CD4-positive, alpha-beta T cell (primary cell): Measurements from ENCODE around the gene KLHL40. TPM values are rescaled to one million over a fixed set of nuclear protein-coding genes. Genes with fewer than 3 reads are reported as not detected.

Experiments
- ATAC-seq: fragments of 200-7000 bp; cut with Tn5 transposase; one replicate; pipeline ENCODE4 v1.10.0; 2022; ENCODE audit warnings: mild to moderate bottlenecking; ENCODE audit not compliant: poor library complexity
- CTCF ChIA-PET: fragments of 350-600 bp; sonication (Branson Sonifier 250); formaldehyde crosslinking; loops from one replicate; lab custom pipeline; 2021; ENCODE audit warnings: antibody characterized with exemption, inconsistent platforms; lab: Charles Lee
- POLR2A ChIA-PET: fragments of 350-600 bp; sonication (Branson Sonifier 250); formaldehyde crosslinking; loops from one replicate; lab custom pipeline; 2021; ENCODE audit warnings: antibody characterized with exemption, inconsistent platforms; lab: Charles Lee
- DNase-seq, 14 experiments: peaks; one replicate each; pipeline ENCODE4 v3.0.0-alpha.2; 2013 to 2020; ENCODE audit warnings: mixed read lengths in 2 of 14
- H3K27ac ChIP-seq, 2 donors: one replicate each; pipeline versions ENCODE4 v1.5.1 to v1.7.0; 2013; ENCODE audit warnings: low read length in 2 of 2, low read depth in 1 of 2, mild to moderate bottlenecking in 1 of 2
- H3K27me3 ChIP-seq, 2 experiments: 1 replicate in 1 of 2; 2 replicates in 1 of 2; pipeline versions ENCODE4 v1.6.1 to v1.7.0; 2013; ENCODE audit warnings: low read length in 2 of 2, control low read depth in 1 of 2, mild to moderate bottlenecking in 1 of 2, moderate library complexity in 1 of 2; ENCODE audit not compliant: insufficient read depth in 2 of 2, control insufficient read depth in 1 of 2
- H3K36me3 ChIP-seq: one replicate; pipeline ENCODE4 v1.6.1; 2013; ENCODE audit warnings: low read length, control low read depth; ENCODE audit not compliant: insufficient read depth
- H3K4me1 ChIP-seq: one replicate; pipeline ENCODE4 v1.6.1; 2013; ENCODE audit warnings: low read length, control low read depth; ENCODE audit not compliant: insufficient read depth
- H3K4me3 ChIP-seq: one replicate; pipeline ENCODE4 v1.5.1; 2013; ENCODE audit warnings: mild to moderate bottlenecking, low read length, moderate library complexity
- H3K9me3 ChIP-seq, 2 experiments: 1 replicate in 1 of 2; 2 replicates in 1 of 2; pipeline versions ENCODE4 v1.6.1 to v1.7.0; 2013; ENCODE audit warnings: low read length in 2 of 2, mild to moderate bottlenecking in 2 of 2, control low read depth in 1 of 2, moderate library complexity in 1 of 2; ENCODE audit not compliant: control insufficient read depth in 1 of 2, insufficient read depth in 1 of 2
- H3K27ac Mint-ChIP-seq: one replicate; pipeline ENCODE4 v1.8.0; 2020; ENCODE audit warnings: mixed read lengths
- H3K27me3 Mint-ChIP-seq: one replicate; pipeline ENCODE4 v1.8.0; 2021; ENCODE audit warnings: mixed read lengths
- H3K36me3 Mint-ChIP-seq: one replicate; pipeline ENCODE4 v1.8.0; 2021; ENCODE audit warnings: low read depth, mixed read lengths
- H3K4me1 Mint-ChIP-seq: one replicate; pipeline ENCODE4 v1.8.0; 2021; ENCODE audit warnings: low read depth, mixed read lengths
- H3K4me3 Mint-ChIP-seq: one replicate; pipeline ENCODE4 v1.8.0; 2020; ENCODE audit warnings: mild to moderate bottlenecking, mixed read lengths
- H3K9me3 Mint-ChIP-seq: one replicate; pipeline ENCODE4 v1.8.0; 2020; ENCODE audit warnings: mixed read lengths
- CTCF ChIP-seq: fragments of 200-600 bp; IDR thresholded peaks from one replicate; pipeline ENCODE4 v1.8.0; 2022; ENCODE audit warnings: antibody characterized with exemption, mild to moderate bottlenecking
- intact Hi-C, 2 experiments: fragments of 100-400 bp; cut with DNase I in 1 of 2; cut with micrococcal nuclease in 1 of 2; formaldehyde crosslinking; loops; one replicate each; pipeline versions ENCODE4 v1.15.1 to v1.9.0; 2023 to 2025; cut with DNase I, micrococcal nuclease
- total RNA-seq, 174 experiments: library from RNA in 2 of 174; stranded (reverse) in 2 of 174; gene quantifications; one replicate each; pipeline ENCODE4 v1.2.3 and lab custom pipeline; 2021 to 2026

The KLHL40 gene
- total RNA-seq, 2 experiments from 2014 or later, result not detected

- Histone ChIP-seq H3K27ac (no peak overlapping the region), H3K27me3 (no peaks in the 10 kb centered on the region), H3K4me1 (no peaks in the 10 kb centered on the region), H3K4me3 (no peak overlapping the region), H3K9me3 (peaks cover 0 to 3% of the 10 kb centered on the region in 2 experiments), H3K36me3 (no peaks in the 10 kb centered on the region)
- no peak for TF ChIP-seq CTCF
- no peak overlapping the region for H3K4me3 Mint-ChIP-seq
- H3K27me3 Mint-ChIP-seq, result no peaks in the 10 kb centered on the region
- H3K9me3 Mint-ChIP-seq, result no peaks in the 10 kb centered on the region
- ChIA-PET POLR2A (interaction anchor here (1.8 kb wide), 1 partner anchor 24 kb away, joined by 4 read pairs; no protein-coding TSS in a partner anchor), CTCF (no interaction called here)
- H3K36me3 Mint-ChIP-seq, result no peaks in the 10 kb centered on the region
- H3K27ac Mint-ChIP-seq, result no peak overlapping the region
- DNase-seq (no peak), ATAC-seq (no peak)
- H3K4me1 Mint-ChIP-seq, result no peaks in the 10 kb centered on the region
- intact Hi-C loops, result no loop called here
These were observed 47.0 kb downstream of the KLHL40 start for GRCh38 chr3:42732196-42732828.

- DNase-seq (peak in 1 of 14 experiments; percentile 7), ATAC-seq (no peak)
- ChIA-PET POLR2A (interaction anchor here (1.8 kb wide), 1 partner anchor 23 kb away, joined by 4 read pairs; no protein-coding TSS in a partner anchor), CTCF (no interaction called here)
- Mint-ChIP-seq H3K4me1 (no peaks in the 10 kb centered on the region), H3K36me3 (no peaks in the 10 kb centered on the region), H3K9me3 (no peaks in the 10 kb centered on the region), H3K4me3 (no peak overlapping the region), H3K27ac (no peak overlapping the region), H3K27me3 (no peaks in the 10 kb centered on the region)
- TF ChIP-seq CTCF, result no peak
- intact Hi-C loops, result no loop called here
- Histone ChIP-seq H3K27ac (no peak overlapping the region), H3K4me3 (no peak overlapping the region), H3K36me3 (no peaks in the 10 kb centered on the region), H3K4me1 (no peaks in the 10 kb centered on the region), H3K9me3 (peaks cover 0 to 3% of the 10 kb centered on the region in 2 experiments), H3K27me3 (no peaks in the 10 kb centered on the region)
These were observed 47.6 kb downstream of the KLHL40 start for GRCh38 chr3:42732829-42733459.

GRCh38 chr3:42733501-42734262 lies 48.3 kb downstream of the KLHL40 start:
- POLR2A ChIA-PET, result no interaction called here
- no peak overlapping the region for H3K4me3 Mint-ChIP-seq
- Histone ChIP-seq H3K36me3 (no peaks in the 10 kb centered on the region), H3K27ac (no peak overlapping the region), H3K4me1 (no peaks in the 10 kb centered on the region), H3K27me3 (no peaks in the 10 kb centered on the region), H3K4me3 (no peak overlapping the region), H3K9me3 (peaks cover 0 to 3% of the 10 kb centered on the region in 2 experiments)
- H3K4me1 Mint-ChIP-seq, result no peaks in the 10 kb centered on the region
- ATAC-seq (no peak), DNase-seq (peak in 1 of 14 experiments; percentile 7)
- no peaks in the 10 kb centered on the region for H3K27me3 Mint-ChIP-seq
- intact Hi-C loops, result no loop called here
- no peaks in the 10 kb centered on the region for H3K36me3 Mint-ChIP-seq
- CTCF ChIA-PET, result no interaction called here
- TF ChIP-seq CTCF, result no peak
- H3K9me3 Mint-ChIP-seq, result no peaks in the 10 kb centered on the region
- H3K27ac Mint-ChIP-seq, result no peak overlapping the region
